ENCODE data around the gene SYNDIG1.
"Not testable (repeated sequence)": the region's sequence is repeated elsewhere in the genome, so short reads cannot be mapped to it uniquely, and the experiment has no call there.

SYNDIG1 gene

GRCh38 chr20:24617757-24618450 is 148.5 kb downstream of the SYNDIG1 start:
- no peak for DNase-seq

DNA sequence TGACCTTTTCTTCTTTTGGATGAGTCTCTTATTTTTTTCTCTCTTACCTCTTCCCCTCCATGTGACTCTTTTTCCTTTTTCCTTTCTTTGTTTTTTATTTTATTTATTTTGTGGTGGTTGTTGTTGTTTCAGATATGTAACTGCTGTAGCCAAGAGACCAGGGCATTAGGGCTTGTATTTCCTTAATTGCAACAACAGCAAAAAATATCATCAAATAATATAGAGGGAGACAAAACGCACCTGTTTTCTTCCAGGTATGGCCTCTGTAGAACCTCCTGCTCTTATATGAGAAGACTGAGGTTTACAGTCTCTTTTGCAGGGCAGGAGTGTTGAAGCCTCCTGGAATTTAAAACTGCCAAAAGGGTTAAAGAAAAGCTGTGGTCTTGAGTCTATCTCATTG is 149.3 kb downstream of the SYNDIG1 start:
- DNase-seq, result no peak

GRCh38 chr20:24619212-24619611 is 149.8 kb downstream of the SYNDIG1 start:
- DNase-seq, result no peak

GRCh38 chr20:24620937-24621519 is 151.6 kb downstream of the SYNDIG1 start:
- DNase-seq, result no peak

DNA sequence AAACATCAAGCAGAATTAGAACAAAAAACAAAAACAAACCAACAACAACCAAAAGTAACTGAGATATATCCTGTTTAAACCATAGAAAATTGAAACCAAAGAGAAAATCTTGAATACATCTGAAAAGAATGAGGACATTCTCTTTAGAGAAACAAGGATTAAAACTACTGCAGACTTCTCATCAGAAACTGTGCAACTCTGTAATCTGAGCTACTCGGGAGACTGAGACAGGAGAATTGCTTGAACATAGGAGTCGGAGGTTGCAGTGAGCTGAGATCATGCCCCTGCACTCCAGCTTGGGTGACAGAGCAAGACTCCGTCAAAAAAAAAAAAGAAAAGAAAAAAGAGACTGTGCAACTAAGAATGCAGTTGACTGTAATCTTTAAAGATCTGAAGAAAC is 153.4 kb downstream of the SYNDIG1 start:
- DNase-seq, result no peak

- not testable (repeated sequence) for DNase-seq
These were observed 156.7 kb downstream of the SYNDIG1 start for GRCh38 chr20:24626141-24626540.

- DNase-seq, result no peak
These were observed 157.9 kb downstream of the SYNDIG1 start for GRCh38 chr20:24627291-24627690.

- DNase-seq, result no peak
These were observed 158.5 kb downstream of the SYNDIG1 start for GRCh38 chr20:24627926-24628325.

GRCh38 chr20:24628985-24629384 is 159.6 kb downstream of the SYNDIG1 start:
- no peak for DNase-seq

DNA sequence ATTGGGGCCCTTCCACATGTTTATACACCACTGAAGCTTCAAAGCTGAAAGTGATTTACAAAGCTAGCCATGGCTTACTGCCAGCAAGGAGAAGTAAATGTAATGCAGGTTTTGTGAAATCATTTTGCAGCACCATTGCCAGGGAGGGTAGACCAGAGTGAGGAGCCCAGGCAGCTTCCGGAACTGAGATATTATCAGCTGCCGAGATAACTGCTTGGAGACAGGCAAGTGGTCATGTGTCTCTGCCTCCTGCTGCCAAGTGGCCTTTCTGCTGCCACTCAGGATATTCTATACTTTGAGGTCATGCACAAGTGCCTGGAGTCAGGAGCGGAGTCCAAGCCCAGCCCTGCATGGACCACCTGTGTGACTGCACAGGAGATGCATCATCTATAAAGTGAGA is 160.2 kb downstream of the SYNDIG1 start:
- no peak for DNase-seq

- DNase-seq, result no peak
These were observed 161.2 kb downstream of the SYNDIG1 start for GRCh38 chr20:24630486-24631172.

DNA sequence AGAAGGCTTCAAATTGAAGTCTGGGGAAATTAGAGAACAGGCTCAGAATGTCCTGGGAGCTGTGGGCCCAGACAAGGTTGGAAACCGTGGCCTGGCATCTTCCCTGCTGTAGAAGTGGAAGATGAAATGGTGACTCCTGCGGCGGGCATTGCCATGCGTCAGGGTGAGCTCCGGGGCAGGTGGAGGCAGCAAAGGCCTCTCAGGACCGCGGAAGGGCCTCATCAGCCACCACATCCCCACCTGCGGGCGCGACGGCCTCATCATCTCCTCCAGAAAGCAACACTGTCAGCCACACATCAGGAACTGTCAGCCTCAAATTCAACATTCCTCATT is 161.7 kb downstream of the SYNDIG1 start:
- DNase-seq, result no peak

DNA sequence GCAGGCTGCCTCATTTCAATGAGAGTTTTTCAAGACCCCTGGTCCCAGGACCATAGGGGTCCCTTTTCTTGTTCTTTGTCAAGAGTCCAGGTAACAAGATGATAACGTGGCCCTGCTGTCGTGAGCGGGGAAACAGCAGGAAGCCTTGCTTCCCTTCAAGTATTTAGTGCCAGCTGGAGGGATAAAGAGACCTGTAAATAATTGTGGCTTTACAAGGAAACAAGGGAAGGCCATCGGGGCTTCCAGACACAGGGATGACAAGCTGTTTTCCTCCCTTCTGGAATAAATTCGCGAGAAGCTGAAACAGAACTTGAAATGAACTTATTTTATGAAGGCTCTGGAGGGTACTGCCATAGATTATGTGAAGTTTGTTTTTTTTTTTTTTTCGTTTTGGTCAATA is 163.2 kb downstream of the SYNDIG1 start:
- no peak for DNase-seq

GRCh38 chr20:24633026-24633425 is 163.6 kb downstream of the SYNDIG1 start:
- no peak for DNase-seq

DNA sequence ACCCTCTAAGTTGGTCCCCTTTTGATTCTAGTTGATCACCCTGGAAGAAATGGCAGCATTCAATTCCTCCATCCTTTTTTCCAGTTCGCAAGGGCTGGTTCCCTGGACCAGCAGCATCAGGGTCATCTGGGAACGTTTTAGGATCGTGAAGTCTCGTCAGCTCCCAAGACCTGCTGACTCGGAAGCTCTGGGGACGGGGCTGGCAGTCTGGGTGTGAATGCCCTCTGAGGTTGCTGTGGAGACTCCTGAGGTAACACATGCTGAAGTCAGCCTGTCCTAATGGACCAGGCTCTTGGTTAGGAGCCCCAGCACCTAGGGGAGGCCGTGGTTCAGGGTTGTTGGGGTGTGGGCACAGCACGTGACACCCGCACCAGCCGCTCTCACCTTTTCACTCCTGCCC is 164.1 kb downstream of the SYNDIG1 start:
- no peak for DNase-seq

DNA sequence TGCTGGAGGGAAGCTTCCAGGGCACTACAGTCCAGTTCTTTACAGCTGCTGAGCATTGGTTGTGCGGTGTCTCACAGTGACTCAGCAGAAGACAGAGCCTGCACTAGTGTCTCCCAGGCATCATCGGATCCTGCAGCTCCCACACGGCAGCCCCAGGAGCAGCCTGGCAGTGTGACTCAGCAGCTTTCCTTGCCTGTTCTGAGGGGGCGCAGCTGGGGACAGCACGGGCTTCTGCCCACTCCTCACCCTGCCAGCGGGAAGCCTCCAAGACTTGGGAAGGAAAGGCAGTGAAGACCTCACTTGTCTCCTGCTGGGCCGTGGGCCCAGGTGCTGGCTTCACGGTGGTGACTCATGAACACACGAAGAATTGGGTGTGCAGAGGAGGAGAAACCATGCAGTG is 165.4 kb downstream of the SYNDIG1 start:
- peak; percentile 6 for DNase-seq

GRCh38 chr20:24636626-24637025 is 167.2 kb downstream of the SYNDIG1 start:
- DNase-seq, result no peak

DNA sequence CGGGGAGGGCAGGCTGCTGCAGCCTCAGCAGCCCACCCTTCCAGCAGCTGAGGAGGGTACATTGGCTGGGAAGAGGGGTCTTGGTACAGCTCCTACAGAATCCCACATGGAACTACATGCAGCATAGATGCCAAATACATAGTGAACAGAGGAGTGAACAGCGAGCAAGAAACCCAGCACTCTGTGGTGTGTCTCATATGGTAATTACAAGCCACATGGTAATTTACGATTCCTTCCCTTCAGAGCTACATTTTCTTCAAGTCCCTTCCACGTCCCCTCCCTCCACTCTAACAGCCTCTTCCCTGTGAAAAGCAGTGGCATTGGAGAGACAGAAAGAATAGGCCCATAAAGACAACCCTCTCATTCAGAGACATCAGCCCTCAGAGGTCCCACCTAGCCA is 167.7 kb downstream of the SYNDIG1 start:
- no peak for DNase-seq

DNA sequence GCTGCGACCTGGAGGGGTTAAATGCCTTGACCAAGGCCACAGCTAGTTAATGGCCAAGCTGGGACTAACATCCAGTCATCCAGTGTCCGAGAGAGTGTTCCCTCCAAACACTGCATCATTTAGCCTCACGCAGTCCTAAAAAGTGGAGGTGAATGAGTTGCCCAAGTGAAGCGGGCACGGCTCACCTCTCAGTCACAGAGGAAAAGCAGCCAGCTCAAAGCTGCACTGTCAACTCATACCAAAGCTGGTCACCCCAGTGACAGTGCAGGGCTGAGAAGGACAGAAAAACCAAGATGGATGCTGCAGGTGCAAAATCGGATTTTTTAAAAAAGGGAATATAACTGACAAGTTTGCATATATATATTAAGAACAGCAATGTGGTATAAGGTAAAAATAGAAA is 168.5 kb downstream of the SYNDIG1 start:
- no peak for DNase-seq

DNA sequence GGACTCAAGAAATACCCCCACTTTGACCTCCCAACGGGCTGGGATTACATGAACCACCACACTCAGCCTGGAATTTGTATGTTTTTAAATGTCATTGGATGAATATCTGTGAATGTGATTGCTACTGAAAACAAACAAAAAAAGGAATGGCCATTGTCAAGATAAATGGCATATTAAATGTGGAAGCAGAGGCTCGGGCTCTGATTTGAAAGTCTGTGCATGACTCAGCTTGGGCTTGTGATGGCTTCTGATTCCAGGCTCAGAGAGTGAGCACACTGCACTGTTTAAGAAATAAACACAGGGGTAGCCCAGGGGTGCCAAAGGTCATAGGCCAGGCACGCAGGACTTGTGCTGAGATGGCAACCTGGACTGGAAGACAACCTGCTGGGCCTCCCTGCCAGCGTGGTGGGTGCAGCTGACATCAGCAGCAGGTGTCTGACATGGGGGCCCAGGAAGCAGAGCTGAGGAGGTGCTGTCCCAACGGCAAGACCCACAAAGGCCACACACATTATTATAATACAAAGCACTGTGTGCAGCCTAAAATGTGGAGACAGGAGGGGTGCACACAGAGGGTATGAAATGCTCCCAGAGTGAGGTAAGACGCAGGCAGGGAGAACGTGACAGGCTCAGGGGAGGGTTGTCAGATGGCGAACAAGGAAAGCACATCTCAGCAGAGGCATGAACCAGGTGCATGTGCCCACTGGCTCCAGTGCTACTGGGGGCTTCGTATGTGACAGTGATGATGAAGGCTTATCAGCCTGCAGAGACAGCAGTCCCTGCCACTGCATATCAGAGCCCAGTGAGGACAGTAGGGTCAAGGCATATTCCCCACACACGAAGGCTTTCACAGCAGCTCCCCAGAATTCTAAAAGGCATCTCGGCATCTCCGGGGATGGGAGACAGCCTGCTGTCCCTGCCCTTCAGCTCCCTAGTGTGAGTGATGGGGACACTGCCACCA is 169.4 kb downstream of the SYNDIG1 start:
- no peak for DNase-seq

DNA sequence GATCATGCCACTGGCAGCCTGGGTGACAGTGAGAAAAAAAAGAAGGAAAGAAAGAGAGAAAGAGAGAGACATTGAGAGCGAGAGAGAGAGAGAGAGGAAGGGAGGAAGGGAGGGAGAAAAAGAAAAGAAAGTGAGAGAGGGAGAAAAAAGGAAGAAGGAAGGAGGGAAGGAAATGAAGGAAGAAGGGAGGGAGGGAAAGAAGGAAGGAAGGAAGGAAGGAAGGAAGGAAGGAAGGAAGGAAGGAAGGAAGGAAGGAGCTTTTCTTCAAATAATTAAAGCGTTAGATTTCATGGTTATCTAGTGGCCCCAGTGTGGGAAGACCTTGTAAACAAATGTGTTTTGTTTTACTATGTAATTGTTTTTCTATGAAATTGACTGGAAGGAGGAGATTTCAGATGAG is 170.8 kb downstream of the SYNDIG1 start:
- no peak for DNase-seq

DNA sequence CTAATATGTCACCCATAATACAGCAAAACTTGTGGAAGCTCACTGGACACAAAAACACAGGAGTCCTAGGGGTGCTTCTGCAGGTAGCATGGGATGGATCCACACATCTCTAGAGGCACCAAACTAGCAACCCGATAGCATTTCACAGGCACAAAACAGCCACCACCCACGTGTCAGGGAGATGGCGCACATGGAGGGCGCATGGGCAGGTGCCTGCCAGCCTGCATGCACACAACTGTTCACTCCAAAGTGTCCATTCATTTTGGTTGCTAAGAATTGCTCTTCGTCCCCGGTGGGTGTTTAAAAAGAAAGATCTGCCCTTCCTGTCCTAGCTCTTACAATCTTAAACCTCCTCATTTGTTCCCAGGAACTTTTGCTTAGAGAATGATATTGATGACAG is 171.3 kb downstream of the SYNDIG1 start:
- no peak for DNase-seq

All from NCI-H146 (cell line).